Activated naive CD8-positive, alpha-beta T cell (primary cell): Measurements from ENCODE around the gene OR10K1.

ENCODE experiments used
- H3K27ac Mint-ChIP-seq: one replicate; pipeline ENCODE4 v1.8.0; 2021; ENCODE audit warnings: mixed read lengths
- H3K27me3 Mint-ChIP-seq: one replicate; pipeline ENCODE4 v1.8.0; 2021; ENCODE audit warnings: mixed read lengths
- H3K36me3 Mint-ChIP-seq: one replicate; pipeline ENCODE4 v1.8.0; 2021; ENCODE audit warnings: mixed read lengths
- H3K4me1 Mint-ChIP-seq: one replicate; pipeline ENCODE4 v1.8.0; 2021; ENCODE audit warnings: low read depth, mixed read lengths
- H3K4me3 Mint-ChIP-seq: one replicate; pipeline ENCODE4 v1.8.0; 2021; ENCODE audit warnings: mild to moderate bottlenecking, mixed read lengths
- H3K9me3 Mint-ChIP-seq: one replicate; pipeline ENCODE4 v1.8.0; 2021; ENCODE audit warnings: low read depth, mixed read lengths

OR10K1 gene

GRCh38 chr1:158494796-158495195 is 33.2 kb downstream of the OR10K1 start:
- Mint-ChIP-seq H3K36me3 (no peaks in the 10 kb centered on the region), H3K27ac (no peak overlapping the region), H3K9me3 (no peaks in the 10 kb centered on the region), H3K27me3 (no peaks in the 10 kb centered on the region), H3K4me3 (no peak overlapping the region), H3K4me1 (no peaks in the 10 kb centered on the region)

- no peak overlapping the region for H3K4me3 Mint-ChIP-seq
- no peak overlapping the region for H3K27ac Mint-ChIP-seq
- no peaks in the 10 kb centered on the region for H3K4me1 Mint-ChIP-seq
- no peaks in the 10 kb centered on the region for H3K36me3 Mint-ChIP-seq
- H3K9me3 Mint-ChIP-seq: no peaks in the 10 kb centered on the region
- no peaks in the 10 kb centered on the region for H3K27me3 Mint-ChIP-seq
Measured at GRCh38 chr1:158496374-158496773, 34.7 kb downstream of the OR10K1 start.

GRCh38 chr1:158506369-158506987 is 44.8 kb downstream of the OR10K1 start:
- H3K9me3 Mint-ChIP-seq: peaks cover 8% of the 10 kb centered on the region
- H3K4me3 Mint-ChIP-seq: no peak overlapping the region
- H3K4me1 Mint-ChIP-seq: no peaks in the 10 kb centered on the region
- peaks cover 13% of the 10 kb centered on the region for H3K27me3 Mint-ChIP-seq
- no peak overlapping the region for H3K27ac Mint-ChIP-seq
- no peaks in the 10 kb centered on the region for H3K36me3 Mint-ChIP-seq

GRCh38 chr1:158507511-158507910 is 45.9 kb downstream of the OR10K1 start:
- H3K36me3 Mint-ChIP-seq: no peaks in the 10 kb centered on the region
- H3K4me1 Mint-ChIP-seq: no peaks in the 10 kb centered on the region
- H3K9me3 Mint-ChIP-seq: peaks cover 3% of the 10 kb centered on the region
- no peak overlapping the region for H3K4me3 Mint-ChIP-seq
- H3K27me3 Mint-ChIP-seq: peaks cover 13% of the 10 kb centered on the region
- H3K27ac Mint-ChIP-seq: no peak overlapping the region

GRCh38 chr1:158509471-158510156 is 48.0 kb downstream of the OR10K1 start:
- no peaks in the 10 kb centered on the region for H3K36me3 Mint-ChIP-seq
- no peaks in the 10 kb centered on the region for H3K9me3 Mint-ChIP-seq

GRCh38 chr1:158516966-158517365 is 55.3 kb downstream of the OR10K1 start:
- Mint-ChIP-seq H3K27me3 (peaks cover 2% of the 10 kb centered on the region), H3K36me3 (no peaks in the 10 kb centered on the region), H3K4me3 (no peak overlapping the region), H3K4me1 (no peaks in the 10 kb centered on the region), H3K27ac (no peak overlapping the region), H3K9me3 (no peaks in the 10 kb centered on the region)

More at GRCh38 chr1:158509471-158510156, 48.0 kb downstream of the OR10K1 start:
- H3K27me3 Mint-ChIP-seq: peaks cover 15% of the 10 kb centered on the region
- no peak overlapping the region for H3K27ac Mint-ChIP-seq
- no peaks in the 10 kb centered on the region for H3K4me1 Mint-ChIP-seq
- no peak overlapping the region for H3K4me3 Mint-ChIP-seq
